H54 (cell line): Measurements from ENCODE around the gene UBTD2.

Source experiments
- DNase-seq: peaks from one replicate; pipeline ENCODE4 v3.0.0; 2011; ENCODE audit warnings: low spot score, mixed read lengths; ENCODE audit not compliant: insufficient read length
- FAIRE-seq: peaks from 3 replicates; lab custom pipeline; 2011; peaks lifted over from hg19 to GRCh38; lab: Jason Lieb, UNC
- POLR2A ChIP-seq: IDR thresholded peaks from 2 replicates; pipeline ENCODE4 v1.6.1; 2011; ENCODE audit warnings: low read depth, mild to moderate bottlenecking, low read length

Gene UBTD2

DNA sequence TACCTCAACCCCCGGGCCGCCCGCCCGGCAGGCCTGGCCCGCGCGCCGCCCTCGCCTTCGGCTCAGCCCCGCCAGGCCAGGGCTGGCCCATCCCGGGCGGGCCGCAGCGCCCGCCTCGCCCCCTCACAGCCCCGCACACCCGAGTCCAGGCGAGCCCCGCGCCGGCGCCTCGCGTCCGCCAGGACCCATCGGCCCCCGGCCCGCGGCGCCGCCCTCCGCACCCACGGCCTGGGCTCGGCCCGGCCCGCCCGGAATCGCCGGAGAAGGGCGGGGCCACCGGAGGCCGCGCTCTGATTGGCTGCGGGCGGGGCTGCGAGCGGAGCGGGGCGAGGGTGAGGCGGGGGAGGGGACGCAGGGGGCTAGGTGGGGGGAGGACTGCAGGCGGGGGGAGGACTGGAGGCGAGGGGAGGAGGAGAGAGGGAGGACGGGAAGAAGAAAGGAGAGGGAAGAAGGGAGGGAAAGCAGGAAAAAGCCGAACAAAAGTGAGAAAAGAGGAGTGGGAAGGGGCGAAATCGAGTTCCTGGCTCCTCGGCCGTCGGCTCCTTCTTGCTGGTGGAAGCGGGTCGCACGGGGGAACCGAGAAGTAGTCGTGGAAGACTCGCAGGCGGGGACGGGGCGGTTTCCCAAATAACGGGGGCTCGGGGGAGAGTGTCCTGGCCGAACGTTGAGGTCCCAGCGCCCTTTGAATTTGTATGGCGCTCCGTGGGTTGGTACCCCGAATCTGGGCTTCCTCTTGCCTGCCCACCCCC, 472 bp upstream of the UBTD2 start:
- peak; percentile 65 for TF ChIP-seq POLR2A
- FAIRE-seq (no peak), DNase-seq (peak; percentile 79)

DNA sequence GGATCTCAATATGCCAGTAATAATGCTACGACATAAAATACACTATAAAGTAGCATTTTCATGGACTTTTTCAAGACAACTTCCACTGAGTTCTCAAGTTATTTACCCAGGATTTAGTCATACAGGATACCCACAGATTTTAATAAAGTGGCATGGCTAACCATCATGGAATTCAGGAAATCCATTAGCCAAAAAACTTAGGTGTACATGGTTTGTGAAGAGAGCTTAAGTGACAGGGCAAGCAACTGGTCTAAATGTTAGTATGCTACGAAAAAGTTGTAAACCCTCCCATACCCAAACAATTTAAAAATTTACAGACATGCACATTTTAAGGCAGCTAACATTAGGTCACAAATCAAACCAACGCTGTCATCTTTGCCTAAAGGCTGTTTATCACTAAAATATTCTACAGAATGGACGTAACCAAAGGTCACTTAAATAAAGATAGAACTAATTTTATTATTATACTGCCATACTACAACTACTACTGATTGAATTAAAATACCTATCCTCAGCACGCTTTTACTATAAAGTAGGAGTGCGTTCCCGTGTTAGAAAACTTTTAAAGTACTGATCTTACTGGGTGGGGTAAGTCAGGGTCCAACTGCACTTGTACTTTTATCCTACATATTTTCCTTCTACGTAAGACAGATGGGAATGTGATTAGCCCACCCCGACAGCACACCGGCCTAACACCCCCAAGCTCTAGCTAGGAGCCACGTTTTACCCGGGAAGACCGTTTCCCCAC, 1.1 kb downstream of the UBTD2 start:
- DNase-seq = peak; percentile 45
- no peak for TF ChIP-seq POLR2A
- FAIRE-seq = peak; percentile 50

DNA sequence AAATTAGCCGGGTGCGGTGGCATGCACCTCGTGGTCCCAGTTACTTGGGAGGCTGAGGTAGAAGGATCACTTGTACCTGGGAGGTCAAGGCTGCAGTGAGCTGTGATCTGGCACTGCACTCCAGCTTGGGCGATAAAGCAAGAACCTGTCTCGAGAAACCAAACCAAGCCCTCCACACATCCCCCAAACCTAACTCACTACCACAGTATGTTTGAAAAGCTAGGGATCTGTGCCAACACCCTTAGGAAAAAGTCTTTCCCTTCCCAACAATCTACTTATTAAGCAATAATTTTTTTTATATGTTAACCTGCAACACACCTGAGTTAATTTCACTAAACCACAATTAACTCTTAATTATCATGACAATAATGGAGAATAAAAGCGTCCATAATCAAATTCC, 2.2 kb downstream of the UBTD2 start:
- TF ChIP-seq POLR2A = no peak
- no peak for FAIRE-seq
- DNase-seq = no peak

DNA sequence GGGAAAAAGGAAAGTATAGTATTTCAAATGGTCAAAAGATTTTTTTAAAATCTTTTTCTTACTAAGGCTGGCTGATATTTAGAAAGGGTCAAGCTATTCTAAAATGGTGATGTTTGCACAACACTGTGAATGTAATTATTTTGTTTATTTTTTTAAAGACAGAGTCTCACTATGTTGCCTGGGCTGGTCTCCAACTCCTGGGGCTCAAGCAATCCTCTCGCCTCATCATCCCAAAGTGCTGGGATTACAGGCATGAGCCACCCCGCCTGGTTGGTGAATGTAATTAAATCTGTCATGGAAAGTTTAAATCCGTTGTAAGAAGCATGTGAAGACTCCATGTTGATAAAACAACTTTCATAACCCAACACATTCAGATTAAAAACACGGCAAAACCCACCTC, 2.6 kb downstream of the UBTD2 start:
- FAIRE-seq (no peak), DNase-seq (no peak)
- TF ChIP-seq POLR2A = no peak

GRCh38 chr5:172280317-172280716, 3.2 kb downstream of the UBTD2 start:
- DNase-seq = no peak
- TF ChIP-seq POLR2A = no peak
- no peak for FAIRE-seq

GRCh38 chr5:172278356-172278755, 5.2 kb downstream of the UBTD2 start:
- no peak for TF ChIP-seq POLR2A
- DNase-seq (no peak), FAIRE-seq (no peak)

DNA sequence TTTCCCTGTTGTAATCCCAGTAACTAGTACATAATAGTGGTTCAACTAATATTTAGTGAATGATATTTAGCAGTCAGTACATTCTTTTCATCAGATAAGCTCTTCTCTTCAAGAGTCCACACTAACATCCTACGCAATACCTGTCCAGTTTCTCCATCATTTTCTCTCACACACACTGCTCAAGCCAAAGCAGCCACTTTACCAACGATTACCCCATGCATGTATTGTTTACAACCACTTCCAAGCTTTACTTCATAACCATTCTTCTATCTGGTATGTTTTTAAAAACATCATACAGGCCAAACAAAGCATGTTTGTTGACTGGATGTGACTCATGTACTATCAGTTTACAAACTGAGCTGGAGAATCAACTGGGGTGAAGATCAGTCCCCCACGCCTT, 7.3 kb downstream of the UBTD2 start:
- no peak for DNase-seq
- no peak for FAIRE-seq

DNA sequence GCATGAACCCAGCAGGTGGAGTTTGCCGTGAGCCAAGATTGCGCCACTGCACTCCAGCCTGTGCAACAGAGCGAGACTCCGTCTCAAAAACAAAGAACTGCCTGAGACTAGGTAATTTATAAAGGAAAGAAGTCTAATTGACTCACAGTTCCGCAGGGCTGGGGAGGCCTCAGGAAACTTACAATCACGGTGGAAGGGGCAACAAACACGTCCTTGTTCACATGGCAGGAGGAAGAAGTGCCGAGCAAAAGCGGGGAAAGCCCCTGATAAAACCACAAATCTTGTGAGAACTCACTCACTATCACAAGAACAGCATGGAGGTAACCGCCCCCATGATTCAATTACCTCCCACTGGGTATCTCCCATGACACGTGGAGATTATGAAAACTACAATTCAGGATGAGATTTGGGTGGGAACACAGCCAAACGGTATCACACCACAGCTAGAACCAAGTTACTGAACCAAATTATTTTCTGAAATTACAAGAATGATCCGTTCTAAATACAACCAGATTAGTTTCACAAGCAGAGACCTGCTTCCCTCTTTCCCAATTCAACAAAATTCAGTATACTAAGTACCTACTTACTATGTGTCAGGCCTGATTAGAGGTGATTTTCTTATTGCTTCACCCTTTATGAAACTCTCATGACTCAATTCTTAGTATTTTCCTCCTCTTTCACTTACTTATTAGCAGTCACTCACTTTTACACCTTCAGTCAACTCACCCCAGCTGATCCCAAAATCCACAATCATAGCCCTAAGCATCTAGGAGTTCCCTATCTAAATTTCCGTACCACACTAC, 8.4 kb downstream of the UBTD2 start:
- no peak for TF ChIP-seq POLR2A
- no peak for DNase-seq
- FAIRE-seq = no peak

More for the DNA sequence above, 7.3 kb downstream of the UBTD2 start:
- no peak for TF ChIP-seq POLR2A

- TF ChIP-seq POLR2A = no peak
- DNase-seq = no peak
- FAIRE-seq = no peak
These were observed 15.6 kb downstream of the UBTD2 start for GRCh38 chr5:172267943-172268342.

GRCh38 chr5:172266676-172267092, 16.9 kb downstream of the UBTD2 start:
- no peak for DNase-seq
- FAIRE-seq = no peak
- TF ChIP-seq POLR2A = no peak

DNA sequence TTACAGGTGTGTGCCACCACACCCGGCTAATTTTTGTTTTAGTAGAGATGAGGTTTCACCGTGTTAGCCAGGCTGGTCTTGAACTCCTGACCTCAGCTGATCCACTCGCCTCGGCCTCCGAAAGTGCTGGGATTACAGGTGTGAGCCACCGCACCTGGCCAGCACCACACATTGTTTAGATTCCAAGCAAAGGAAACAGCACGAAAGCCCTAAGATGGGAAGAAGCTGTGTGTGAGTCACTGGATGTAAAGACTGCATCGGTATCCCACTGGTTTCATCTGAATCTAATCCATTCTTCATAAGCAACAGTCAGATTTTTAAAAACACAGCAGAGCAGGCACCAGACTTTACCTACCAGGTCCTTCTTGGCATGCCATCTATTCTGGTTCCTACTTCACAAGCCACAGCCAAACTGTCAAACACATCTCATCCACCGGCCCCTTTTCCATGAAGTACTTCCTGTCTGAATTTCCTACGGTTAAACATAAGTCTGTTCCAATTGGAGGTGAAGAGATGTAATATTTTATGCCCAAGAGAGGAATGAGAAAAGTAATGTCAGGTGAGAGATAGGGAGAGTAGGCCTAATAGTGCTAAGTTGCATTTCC, 17.4 kb downstream of the UBTD2 start:
- TF ChIP-seq POLR2A = no peak
- FAIRE-seq = no peak
- DNase-seq = no peak

- no peak for TF ChIP-seq POLR2A
- FAIRE-seq (no peak), DNase-seq (no peak)
These were observed 18.7 kb downstream of the UBTD2 start for GRCh38 chr5:172264815-172265395.

DNA sequence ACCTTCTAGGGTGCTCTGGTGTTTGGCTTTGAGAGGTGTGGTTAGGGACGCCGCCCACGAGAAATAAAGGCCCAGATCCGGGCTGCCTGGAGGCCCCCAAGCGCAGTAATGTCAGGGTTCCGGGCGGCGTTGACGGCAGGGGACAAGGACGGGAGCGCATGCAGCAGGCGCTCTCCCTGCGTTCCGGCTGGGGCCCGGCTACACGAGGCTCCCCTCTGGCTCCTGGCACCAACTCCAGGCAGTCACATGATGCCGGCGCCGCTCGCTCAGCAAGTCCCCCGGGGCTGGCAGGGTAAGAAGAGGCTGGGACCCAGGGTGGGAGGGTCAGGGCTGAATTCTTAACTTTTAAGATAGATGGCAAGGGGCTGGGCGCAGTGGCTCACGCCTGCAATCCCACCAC, 28.1 kb downstream of the UBTD2 start:
- TF ChIP-seq POLR2A = no peak
- no peak for DNase-seq

More for the DNA sequence above, 28.1 kb downstream of the UBTD2 start:
- no peak for FAIRE-seq
